22Rv1 (cell line): ENCODE results near the gene RPRML.

Experiments
- H3K27ac ChIP-seq: fragments of 450-650 bp; 2 replicates; pipeline ENCODE4 v1.5.1; 2017
- CTCF ChIP-seq: fragments of 450-650 bp; IDR thresholded peaks from 2 replicates; pipeline ENCODE4 v1.5.1; 2017; ENCODE audit warnings: mild to moderate bottlenecking
- ZFX ChIP-seq: fragments of 450-650 bp; IDR thresholded peaks from 2 replicates; pipeline ENCODE4 v1.6.1; 2017; ENCODE audit warnings: antibody characterized with exemption, borderline replicate concordance

Gene RPRML

GRCh38 chr17:46928467-46929261 is 50.4 kb downstream of the RPRML start:
- TF ChIP-seq ZFX: no peak
- TF ChIP-seq CTCF: no peak

More at GRCh38 chr17:46928467-46929261, 50.4 kb downstream of the RPRML start:
- H3K27ac ChIP-seq: no peak overlapping the region
